ENCODE measurements around the gene NMNAT2. TPM values are rescaled to one million over a fixed set of nuclear protein-coding genes. Genes with fewer than 3 reads are reported as not detected.

NMNAT2 gene
- total and polyA plus RNA-seq, 2 donors (not counting 3 experiments of a cell fraction or from before 2014, with no cell fraction given) = 0.28 to 0.38 TPM

GRCh38 chr1:183273300-183273699, 144.9 kb downstream of the NMNAT2 start:
- Histone ChIP-seq H3K9me3 (replicated peaks; ENCODE audit: control insufficient read depth, insufficient read depth, low read length) (no peaks in the 10 kb centered on the region), H3K4me1 (ENCODE audit: control insufficient read depth, extremely low read depth, insufficient read depth, low read length) (peaks cover 20% of the 10 kb centered on the region), H2AFZ (ENCODE audit: low read depth, low read length) (no peak overlapping the region), H3K9me1 (replicated peaks; ENCODE audit: control insufficient read depth, extremely low read depth, insufficient read depth, low read length) (no peaks in the 10 kb centered on the region), H3K4me2 (ENCODE audit: insufficient read depth, low read length) (no peak overlapping the region), H3K79me2 (ENCODE audit: control insufficient read depth, insufficient read depth, low read length) (no peaks in the 10 kb centered on the region), H3K4me3 (replicated peaks in 1 of 3; ENCODE audit: insufficient read depth in 1 of 3, low read depth in 1 of 3, low read length in 3 of 3) (no peak overlapping the region), H3K9ac (replicated peaks; ENCODE audit: extremely low read depth, insufficient read depth, low read length) (no peak overlapping the region), H3K27me3 (ENCODE audit: control insufficient read depth in 2 of 2, insufficient read depth in 2 of 2, low read length in 2 of 2) (no peaks in the 10 kb centered on the region), H3K27ac (ENCODE audit: insufficient read depth, low read depth, low read length) (no peak overlapping the region), H4K20me1 (replicated peaks; ENCODE audit: control insufficient read depth, extremely low read depth, insufficient read depth, low read length) (no peaks in the 10 kb centered on the region), H3K36me3 (ENCODE audit: control insufficient read depth in 2 of 2, extremely low read depth in 1 of 2, insufficient read depth in 2 of 2, low read length in 2 of 2) (no peaks in the 10 kb centered on the region)
- CTCF ChIA-PET = interaction anchor here (3.8 to 3.9 kb wide), 2 partner anchors 8 to 39 kb away, joined by 20 to 32 read pairs; no protein-coding TSS in a partner anchor
- DNase-seq (ENCODE audit: low read depth, low spot score) (no peak), FAIRE-seq (no peak)
- POLR2A ChIA-PET = no interaction called here
- intact Hi-C loops (cut with micrococcal nuclease) (loop anchor here (5.0 kb wide), 2 partner anchors 136 to 251 kb away; partner anchors contain the start of gene LAMC1), dilution Hi-C loops (cut with MboI; ENCODE audit: extremely low pct_ligation_motif_present, low sequenced_read_pairs) (no loop called here)
- BruUV-seq (replicated peaks) = no TSS peak
- TF ChIP-seq GATA2 (IDR thresholded peaks at IDR 0.05; ENCODE audit: insufficient read depth, insufficient read length, low read depth, low read length) (no peak), MAX (IDR thresholded peaks at IDR 0.05; ENCODE audit: insufficient read depth, insufficient read length) (no peak), POLR2A (IDR thresholded peaks at IDR 0.05; ENCODE audit: low read depth, low read length) (no peak), POLR2AphosphoS5 (IDR thresholded peaks at IDR 0.05; ENCODE audit: insufficient read depth, low read depth, low read length) (no peak), FOS (IDR thresholded peaks at IDR 0.05; ENCODE audit: borderline replicate concordance, insufficient read depth, low read length) (no peak), MYC (IDR thresholded peaks at IDR 0.05; ENCODE audit: low read depth, low read length) (no peak), EZH2 (IDR thresholded peaks at IDR 0.05; ENCODE audit: borderline replicate concordance, low read depth, low read length, severe bottlenecking) (no peak)
- TF ChIP-seq, protein P1, sequence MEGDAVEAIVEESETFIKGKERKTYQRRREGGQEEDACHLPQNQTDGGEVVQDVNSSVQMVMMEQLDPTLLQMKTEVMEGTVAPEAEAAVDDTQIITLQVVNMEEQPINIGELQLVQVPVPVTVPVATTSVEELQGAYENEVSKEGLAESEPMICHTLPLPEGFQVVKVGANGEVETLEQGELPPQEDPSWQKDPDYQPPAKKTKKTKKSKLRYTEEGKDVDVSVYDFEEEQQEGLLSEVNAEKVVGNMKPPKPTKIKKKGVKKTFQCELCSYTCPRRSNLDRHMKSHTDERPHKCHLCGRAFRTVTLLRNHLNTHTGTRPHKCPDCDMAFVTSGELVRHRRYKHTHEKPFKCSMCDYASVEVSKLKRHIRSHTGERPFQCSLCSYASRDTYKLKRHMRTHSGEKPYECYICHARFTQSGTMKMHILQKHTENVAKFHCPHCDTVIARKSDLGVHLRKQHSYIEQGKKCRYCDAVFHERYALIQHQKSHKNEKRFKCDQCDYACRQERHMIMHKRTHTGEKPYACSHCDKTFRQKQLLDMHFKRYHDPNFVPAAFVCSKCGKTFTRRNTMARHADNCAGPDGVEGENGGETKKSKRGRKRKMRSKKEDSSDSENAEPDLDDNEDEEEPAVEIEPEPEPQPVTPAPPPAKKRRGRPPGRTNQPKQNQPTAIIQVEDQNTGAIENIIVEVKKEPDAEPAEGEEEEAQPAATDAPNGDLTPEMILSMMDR (IDR thresholded peaks at IDR 0.05; ENCODE audit: extremely low read depth in 1 of 2, insufficient read depth in 1 of 2, low read depth in 1 of 2, low read length in 2 of 2) = no peak
